HepG2 (cell line): ENCODE results near the gene NSL1. TPM values are rescaled to one million over a fixed set of nuclear protein-coding genes. Genes with fewer than 3 reads are reported as not detected.

Source experiments
- FOXP1 ChIP-seq, 2 experiments: fragments of 450-650 bp in 1 of 2; IDR thresholded peaks; 2 replicates each; pipeline ENCODE4 v1.6.1; 2017 to 2018; ENCODE audit warnings: antibody characterized with exemption in 1 of 2
- KAT8 ChIP-seq: IDR thresholded peaks from 2 replicates; pipeline ENCODE4 v1.6.1; 2016; ENCODE audit warnings: missing genetic modification reagents, missing compliant biosample characterization
- KLF15 ChIP-seq: sonication (generic); formaldehyde crosslinking; IDR thresholded peaks from 2 replicates; pipeline ENCODE4 v1.8.1; 2023; ENCODE audit warnings: borderline replicate concordance, mild to moderate bottlenecking, inconsistent platforms, missing genetic modification reagents, mixed read lengths
- KMT2B ChIP-seq: IDR thresholded peaks from 2 replicates; pipeline ENCODE4 v1.6.1; 2016; ENCODE audit warnings: missing genetic modification reagents, missing compliant biosample characterization
- NFE2 ChIP-seq: sonication (generic); formaldehyde crosslinking; IDR thresholded peaks from 2 replicates; pipeline ENCODE4 v1.4.0; 2020; ENCODE audit warnings: missing genetic modification reagents
- REL ChIP-seq: sonication (generic); formaldehyde crosslinking; conservative IDR thresholded peaks from 2 replicates; pipeline ENCODE4 v1.8.0; 2022; ENCODE audit warnings: mild to moderate bottlenecking, missing genetic modification reagents, moderate library complexity
- RELA ChIP-seq: sonication (generic); formaldehyde crosslinking; IDR thresholded peaks from 2 replicates; pipeline ENCODE4 v1.4.0; 2020; ENCODE audit warnings: missing genetic modification reagents
- SIN3A ChIP-seq: IDR thresholded peaks from 2 replicates; pipeline ENCODE4 v1.6.1; 2011; ENCODE audit warnings: low read depth, mild to moderate bottlenecking, control low read depth, low read length, borderline replicate concordance
- SOX5 ChIP-seq: IDR thresholded peaks from 2 replicates; pipeline ENCODE4 v1.6.1; 2016; ENCODE audit warnings: borderline replicate concordance
- TSC22D2 ChIP-seq: sonication (generic); formaldehyde crosslinking; IDR thresholded peaks from 2 replicates; pipeline ENCODE4 v1.5.1; 2020; ENCODE audit warnings: missing genetic modification reagents, mild to moderate bottlenecking, borderline replicate concordance
- ZFP1 ChIP-seq: IDR thresholded peaks from 2 replicates; pipeline ENCODE4 v1.6.1; 2016
- ZNF292 ChIP-seq: sonication (generic); formaldehyde crosslinking; IDR thresholded peaks from 2 replicates; pipeline ENCODE4 v1.8.1; 2022; ENCODE audit warnings: mild to moderate bottlenecking, low read depth, missing genetic modification reagents, borderline replicate concordance
- ZNF605 ChIP-seq: sonication (generic); formaldehyde crosslinking; IDR thresholded peaks from 2 replicates; pipeline ENCODE4 v1.8.0; 2022; ENCODE audit warnings: mild to moderate bottlenecking, missing genetic modification reagents
- ZNF737 ChIP-seq: sonication (generic); formaldehyde crosslinking; IDR thresholded peaks from 2 replicates; pipeline ENCODE4 v1.5.0; 2020; ENCODE audit warnings: missing genetic modification reagents, mild to moderate bottlenecking, borderline replicate concordance
- ZNF816 ChIP-seq: sonication (generic); formaldehyde crosslinking; IDR thresholded peaks from 2 replicates; pipeline ENCODE4 v1.8.0; 2022; ENCODE audit warnings: missing genetic modification reagents, mild to moderate bottlenecking, borderline replicate concordance
- polyA plus RNA-seq, 8 experiments: library from polyadenylated mRNA; depleted of rRNA in 3 of 8; stranded (reverse) in 7 of 8; unstranded in 1 of 8; fragments of >200 nt; fragmentation: Illumina TruSeq in 4 of 8; extraction: Trizol in 4 of 8; gene quantifications; 2 replicates each; pipeline versions ENCODE4 v1.2.1 to v1.2.3, GENCODE V29; 2011 to 2016; ENCODE audit warnings: low read depth in 4 of 8, missing spikeins in 1 of 8, mixed read lengths in 1 of 8; ENCODE audit not compliant: insufficient read depth in 1 of 8
- total RNA-seq, 5 experiments: library from RNA; depleted of rRNA; stranded (reverse); fragments of >200 nt; fragmentation: Illumina TruSeq; extraction: Trizol; gene quantifications; 2 replicates each; pipeline ENCODE4 v1.2.3, GENCODE V29; 2016; ENCODE audit warnings: low read depth in 1 of 5
- TF ChIP-seq, protein P1 (sequence below): IDR thresholded peaks from 2 replicates; pipeline ENCODE4 v1.6.1; 2016; ENCODE audit warnings: low read depth, missing genetic modification reagents, missing compliant biosample characterization
- TF ChIP-seq, protein P2 (sequence below): sonication (generic); formaldehyde crosslinking; IDR thresholded peaks from 2 replicates; pipeline ENCODE4 v1.5.0; 2020; ENCODE audit warnings: mild to moderate bottlenecking, low read depth, missing genetic modification reagents, borderline replicate concordance
- TF ChIP-seq, protein P3 (sequence below): sonication (generic); formaldehyde crosslinking; IDR thresholded peaks from 2 replicates; pipeline ENCODE4 v1.8.0; 2023; ENCODE audit warnings: mild to moderate bottlenecking, missing genetic modification reagents

NSL1 gene
- total and polyA plus RNA-seq, 2 of the 13 experiments (the other 11 are each of a cell fraction or from before 2014, with no cell fraction given): 34.5 to 77.4 TPM

DNA sequence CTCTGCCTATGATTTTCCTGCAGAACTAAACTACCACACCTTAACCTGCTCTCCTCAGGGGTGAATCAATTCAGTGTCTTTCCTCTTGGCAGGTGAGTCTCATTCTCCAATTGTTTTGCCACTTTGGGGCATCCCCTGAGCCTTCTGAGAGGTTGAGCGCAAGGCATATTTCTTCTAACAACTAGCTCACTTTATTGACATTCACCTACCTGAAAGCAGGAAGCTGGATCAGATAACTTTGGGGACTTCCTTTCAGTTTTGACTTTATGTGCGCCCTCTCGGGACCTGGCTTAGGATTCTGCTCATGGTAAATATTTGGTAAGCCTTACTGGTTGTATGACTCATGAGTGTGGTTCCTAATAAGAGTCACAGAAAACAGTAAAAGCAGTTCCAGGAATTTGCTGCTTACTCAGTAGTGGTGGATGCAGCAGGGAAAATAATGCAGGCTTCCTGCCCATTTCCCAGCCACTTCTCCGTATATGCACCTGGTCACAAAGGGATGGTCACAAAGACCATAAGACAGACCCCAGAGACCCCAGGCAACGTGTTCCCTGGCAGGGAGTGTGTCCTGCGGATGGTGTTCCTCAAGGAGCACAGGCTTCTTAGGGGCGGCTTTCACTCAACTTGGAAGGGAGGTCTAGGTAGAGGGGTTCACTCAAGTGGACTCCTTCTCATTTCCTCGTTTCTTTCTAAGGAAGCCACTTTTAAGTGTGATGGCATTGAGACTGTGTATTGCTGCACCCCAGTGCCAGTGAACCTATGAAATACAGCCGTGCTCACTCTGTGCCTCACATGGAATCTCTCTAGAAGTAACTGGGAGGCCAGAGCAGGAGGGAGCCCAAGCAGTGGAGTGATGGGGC is 70.0 kb downstream of the NSL1 start (continued):
- TF ChIP-seq, protein P1, sequence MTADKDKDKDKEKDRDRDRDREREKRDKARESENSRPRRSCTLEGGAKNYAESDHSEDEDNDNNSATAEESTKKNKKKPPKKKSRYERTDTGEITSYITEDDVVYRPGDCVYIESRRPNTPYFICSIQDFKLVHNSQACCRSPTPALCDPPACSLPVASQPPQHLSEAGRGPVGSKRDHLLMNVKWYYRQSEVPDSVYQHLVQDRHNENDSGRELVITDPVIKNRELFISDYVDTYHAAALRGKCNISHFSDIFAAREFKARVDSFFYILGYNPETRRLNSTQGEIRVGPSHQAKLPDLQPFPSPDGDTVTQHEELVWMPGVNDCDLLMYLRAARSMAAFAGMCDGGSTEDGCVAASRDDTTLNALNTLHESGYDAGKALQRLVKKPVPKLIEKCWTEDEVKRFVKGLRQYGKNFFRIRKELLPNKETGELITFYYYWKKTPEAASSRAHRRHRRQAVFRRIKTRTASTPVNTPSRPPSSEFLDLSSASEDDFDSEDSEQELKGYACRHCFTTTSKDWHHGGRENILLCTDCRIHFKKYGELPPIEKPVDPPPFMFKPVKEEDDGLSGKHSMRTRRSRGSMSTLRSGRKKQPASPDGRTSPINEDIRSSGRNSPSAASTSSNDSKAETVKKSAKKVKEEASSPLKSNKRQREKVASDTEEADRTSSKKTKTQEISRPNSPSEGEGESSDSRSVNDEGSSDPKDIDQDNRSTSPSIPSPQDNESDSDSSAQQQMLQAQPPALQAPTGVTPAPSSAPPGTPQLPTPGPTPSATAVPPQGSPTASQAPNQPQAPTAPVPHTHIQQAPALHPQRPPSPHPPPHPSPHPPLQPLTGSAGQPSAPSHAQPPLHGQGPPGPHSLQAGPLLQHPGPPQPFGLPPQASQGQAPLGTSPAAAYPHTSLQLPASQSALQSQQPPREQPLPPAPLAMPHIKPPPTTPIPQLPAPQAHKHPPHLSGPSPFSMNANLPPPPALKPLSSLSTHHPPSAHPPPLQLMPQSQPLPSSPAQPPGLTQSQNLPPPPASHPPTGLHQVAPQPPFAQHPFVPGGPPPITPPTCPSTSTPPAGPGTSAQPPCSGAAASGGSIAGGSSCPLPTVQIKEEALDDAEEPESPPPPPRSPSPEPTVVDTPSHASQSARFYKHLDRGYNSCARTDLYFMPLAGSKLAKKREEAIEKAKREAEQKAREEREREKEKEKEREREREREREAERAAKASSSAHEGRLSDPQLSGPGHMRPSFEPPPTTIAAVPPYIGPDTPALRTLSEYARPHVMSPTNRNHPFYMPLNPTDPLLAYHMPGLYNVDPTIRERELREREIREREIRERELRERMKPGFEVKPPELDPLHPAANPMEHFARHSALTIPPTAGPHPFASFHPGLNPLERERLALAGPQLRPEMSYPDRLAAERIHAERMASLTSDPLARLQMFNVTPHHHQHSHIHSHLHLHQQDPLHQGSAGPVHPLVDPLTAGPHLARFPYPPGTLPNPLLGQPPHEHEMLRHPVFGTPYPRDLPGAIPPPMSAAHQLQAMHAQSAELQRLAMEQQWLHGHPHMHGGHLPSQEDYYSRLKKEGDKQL (CRISPR knock-in tag): 0 out of 2 replicates have a peak, but pooled peaks have one; percentile 25
- TF ChIP-seq REL (CRISPR knock-in tag) (no peak), NFE2 (no peak), KMT2B (0 out of 2 replicates have a peak, but pooled peaks have one; percentile 20), KLF15 (CRISPR knock-in tag) (no peak), SIN3A (peak; percentile 31; the same call in 1 of the 2 replicates), ZNF292 (CRISPR knock-in tag) (peak; percentile 26; the same call in 1 of the 2 replicates), FOXP1 (IDR thresholded peaks at IDR 0.05) (no peak), FOXP1 (CRISPR knock-in tag; IDR thresholded peaks at IDR 0.05) (peak; percentile 73), ZFP1 (CRISPR knock-in tag) (no peak), ZNF737 (CRISPR knock-in tag) (no peak), ZNF605 (CRISPR knock-in tag) (peak; percentile 61), ZNF816 (CRISPR knock-in tag) (no peak), KAT8 (peak; percentile 80; the same call in 1 of the 2 replicates), TSC22D2 (CRISPR knock-in tag) (0 out of 2 replicates have a peak, but pooled peaks have one; percentile 20), RELA (CRISPR knock-in tag) (0 out of 2 replicates have a peak, but pooled peaks have one; percentile 14), SOX5 (CRISPR knock-in tag) (peak; percentile 87)
- TF ChIP-seq, protein P2, sequence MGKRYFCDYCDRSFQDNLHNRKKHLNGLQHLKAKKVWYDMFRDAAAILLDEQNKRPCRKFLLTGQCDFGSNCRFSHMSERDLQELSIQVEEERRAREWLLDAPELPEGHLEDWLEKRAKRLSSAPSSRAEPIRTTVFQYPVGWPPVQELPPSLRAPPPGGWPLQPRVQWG (CRISPR knock-in tag): no peak
- TF ChIP-seq, protein P3, sequence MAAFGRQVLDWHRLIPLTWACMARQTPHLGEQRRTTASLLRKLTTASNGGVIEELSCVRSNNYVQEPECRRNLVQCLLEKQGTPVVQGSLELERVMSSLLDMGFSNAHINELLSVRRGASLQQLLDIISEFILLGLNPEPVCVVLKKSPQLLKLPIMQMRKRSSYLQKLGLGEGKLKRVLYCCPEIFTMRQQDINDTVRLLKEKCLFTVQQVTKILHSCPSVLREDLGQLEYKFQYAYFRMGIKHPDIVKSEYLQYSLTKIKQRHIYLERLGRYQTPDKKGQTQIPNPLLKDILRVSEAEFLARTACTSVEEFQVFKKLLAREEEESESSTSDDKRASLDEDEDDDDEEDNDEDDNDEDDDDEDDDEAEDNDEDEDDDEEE: no peak
